Thyroid gland (tissue), 4 donors: ENCODE measurements around the gene DCDC2.

Experiments
- CTCF ChIP-seq, 6 experiments: fragments of 200-600 bp in 3 of 6; fragments of 450-650 bp in 3 of 6; sonication (generic) in 3 of 6; IDR thresholded peaks; one replicate each; pipeline ENCODE4 v1.5.1; 2016 to 2019; ENCODE audit warnings: antibody characterized with exemption in 6 of 6, mild to moderate bottlenecking in 2 of 6, inconsistent platforms in 1 of 6, moderate library complexity in 1 of 6
- POLR2A ChIP-seq, 2 donors: fragments of 450-650 bp; IDR thresholded peaks; one replicate each; pipeline ENCODE4 v1.6.1; 2017; ENCODE audit warnings: antibody characterized with exemption in 2 of 2, mild to moderate bottlenecking in 2 of 2, moderate library complexity in 1 of 2

GRCh38 chr6:24324617-24325016 is 33.2 kb downstream of the DCDC2 start:
- TF ChIP-seq CTCF (IDR thresholded peaks at IDR 0.05), result no peak
- TF ChIP-seq POLR2A (IDR thresholded peaks at IDR 0.05), result no peak
